IPS DF 6.9 (cell line): Measurements from ENCODE around the gene PPP2R2C.

Source experiments
- DNase-seq: peaks from one replicate; pipeline ENCODE4 v3.0.0-alpha.2; 2013; ENCODE audit warnings: low read depth, low spot score
- H3K27ac ChIP-seq: one replicate; pipeline ENCODE4 v1.5.1; 2013; ENCODE audit warnings: low read length, control low read depth
- H3K27me3 ChIP-seq: 2 replicates; pipeline ENCODE4 v1.6.1; 2013; ENCODE audit warnings: mild to moderate bottlenecking, low read length; ENCODE audit not compliant: control insufficient read depth, insufficient read depth
- H3K36me3 ChIP-seq: 2 replicates; pipeline ENCODE4 v1.6.1; 2013; ENCODE audit warnings: low read length; ENCODE audit not compliant: control insufficient read depth, insufficient read depth
- H3K4me1 ChIP-seq: 2 replicates; pipeline ENCODE4 v1.6.1; 2013; ENCODE audit warnings: low read length; ENCODE audit not compliant: control insufficient read depth, insufficient read depth
- H3K4me3 ChIP-seq: 2 replicates; pipeline ENCODE4 v1.5.1; 2013; ENCODE audit warnings: mild to moderate bottlenecking, low read length
- H3K9me3 ChIP-seq: 2 replicates; pipeline ENCODE4 v1.6.1; 2013; ENCODE audit warnings: low read length, inconsistent platforms; ENCODE audit not compliant: control insufficient read depth, insufficient read depth
- WGBS: extraction: QIAGEN DNeasy Blood & Tissue Kit; methylation state at CpG from one replicate; pipeline ENCODE4 v1.1.7; 2013; ENCODE audit warnings: mixed read lengths, missing lambda C conversion rate; ENCODE audit not compliant: insufficient read length, insufficient coverage; 5-methylcytosine and 5-hydroxymethylcytosine counted together

Gene PPP2R2C

GRCh38 chr4:6494431-6495295 lies 22.2 kb upstream of the PPP2R2C start:
- Histone ChIP-seq H3K4me1 (peaks cover 1% of the 10 kb centered on the region; the same call in 1 of the 2 replicates), H3K27me3 (no peaks in the 10 kb centered on the region), H3K36me3 (no peaks in the 10 kb centered on the region), H3K9me3 (no peaks in the 10 kb centered on the region), H3K4me3 (no peak overlapping the region), H3K27ac (no peak overlapping the region)
- WGBS, result no CpG with 5 or more reads among the region's 18 CpGs
- no peak for DNase-seq

GRCh38 chr4:6493658-6494304 lies 21.4 kb upstream of the PPP2R2C start:
- no peaks in the 10 kb centered on the region for H3K27me3 ChIP-seq
- no peak for DNase-seq
- WGBS, result no CpG with 5 or more reads among the region's 22 CpGs
- H3K9me3 ChIP-seq, result no peaks in the 10 kb centered on the region
- H3K36me3 ChIP-seq, result no peaks in the 10 kb centered on the region
- peaks cover 1% of the 10 kb centered on the region; the same call in 1 of the 2 replicates for H3K4me1 ChIP-seq
- H3K4me3 ChIP-seq, result no peak overlapping the region
- no peak overlapping the region for H3K27ac ChIP-seq

GRCh38 chr4:6492861-6493657 lies 20.6 kb upstream of the PPP2R2C start:
- DNase-seq, result no peak
- H3K27ac ChIP-seq, result no peak overlapping the region
- H3K4me3 ChIP-seq, result no peak overlapping the region
- no peaks in the 10 kb centered on the region for H3K36me3 ChIP-seq
- WGBS, result no CpG with 5 or more reads among the region's 13 CpGs
- no peaks in the 10 kb centered on the region for H3K27me3 ChIP-seq
- H3K9me3 ChIP-seq, result no peaks in the 10 kb centered on the region
- peaks cover 1% of the 10 kb centered on the region; the same call in 1 of the 2 replicates for H3K4me1 ChIP-seq

GRCh38 chr4:6492027-6492590 lies 19.7 kb upstream of the PPP2R2C start:
- Histone ChIP-seq H3K4me1 (peaks cover 1% of the 10 kb centered on the region; the same call in 1 of the 2 replicates), H3K36me3 (no peaks in the 10 kb centered on the region), H3K27ac (no peak overlapping the region), H3K4me3 (no peak overlapping the region), H3K9me3 (no peaks in the 10 kb centered on the region), H3K27me3 (no peaks in the 10 kb centered on the region)
- no peak for DNase-seq
- no CpG with 5 or more reads among the region's 6 CpGs for WGBS

GRCh38 chr4:6491235-6491634 lies 18.8 kb upstream of the PPP2R2C start:
- no peaks in the 10 kb centered on the region for H3K36me3 ChIP-seq
- H3K4me1 ChIP-seq, result peaks cover 1% of the 10 kb centered on the region; the same call in 1 of the 2 replicates
- no peak overlapping the region for H3K27ac ChIP-seq
- H3K4me3 ChIP-seq, result no peak overlapping the region
- no peak for DNase-seq
- H3K9me3 ChIP-seq, result no peaks in the 10 kb centered on the region
- no peaks in the 10 kb centered on the region for H3K27me3 ChIP-seq

- H3K36me3 ChIP-seq, result no peaks in the 10 kb centered on the region
- no peaks in the 10 kb centered on the region for H3K9me3 ChIP-seq
- peaks cover 1% of the 10 kb centered on the region; the same call in 1 of the 2 replicates for H3K4me1 ChIP-seq
- no peak overlapping the region for H3K27ac ChIP-seq
- no peak overlapping the region for H3K4me3 ChIP-seq
- H3K27me3 ChIP-seq, result no peaks in the 10 kb centered on the region
- no peak for DNase-seq
- WGBS, result no CpG with 5 or more reads among the region's 4 CpGs
These were observed 17.5 kb upstream of the PPP2R2C start for GRCh38 chr4:6489927-6490326.

GRCh38 chr4:6487466-6487865 lies 15.1 kb upstream of the PPP2R2C start:
- H3K36me3 ChIP-seq, result no peaks in the 10 kb centered on the region
- H3K27ac ChIP-seq, result no peak overlapping the region
- no CpG with 5 or more reads among the region's 2 CpGs for WGBS
- H3K27me3 ChIP-seq, result no peaks in the 10 kb centered on the region
- H3K9me3 ChIP-seq, result no peaks in the 10 kb centered on the region
- DNase-seq, result no peak
- no peaks in the 10 kb centered on the region for H3K4me1 ChIP-seq
- H3K4me3 ChIP-seq, result no peak overlapping the region

GRCh38 chr4:6480534-6481088 lies 8.2 kb upstream of the PPP2R2C start:
- H3K4me1 ChIP-seq, result no peaks in the 10 kb centered on the region
- H3K36me3 ChIP-seq, result no peaks in the 10 kb centered on the region
- no peaks in the 10 kb centered on the region for H3K9me3 ChIP-seq
- no peak for DNase-seq
- no peaks in the 10 kb centered on the region for H3K27me3 ChIP-seq
- H3K27ac ChIP-seq, result no peak overlapping the region
- WGBS, result no CpG with 5 or more reads among the region's 4 CpGs
- no peak overlapping the region for H3K4me3 ChIP-seq

GRCh38 chr4:6478546-6479220 lies 6.3 kb upstream of the PPP2R2C start:
- Histone ChIP-seq H3K4me3 (no peak overlapping the region), H3K27ac (no peak overlapping the region), H3K27me3 (no peaks in the 10 kb centered on the region), H3K4me1 (no peaks in the 10 kb centered on the region), H3K9me3 (no peaks in the 10 kb centered on the region), H3K36me3 (no peaks in the 10 kb centered on the region)
- no peak for DNase-seq
- no CpG with 5 or more reads among the region's 17 CpGs for WGBS
